ENCODE data around the gene HLA-DMA.
A peak's percentile ranks its signal among the peaks of the same experiment; 100 is the strongest.

The HLA-DMA gene

DNA sequence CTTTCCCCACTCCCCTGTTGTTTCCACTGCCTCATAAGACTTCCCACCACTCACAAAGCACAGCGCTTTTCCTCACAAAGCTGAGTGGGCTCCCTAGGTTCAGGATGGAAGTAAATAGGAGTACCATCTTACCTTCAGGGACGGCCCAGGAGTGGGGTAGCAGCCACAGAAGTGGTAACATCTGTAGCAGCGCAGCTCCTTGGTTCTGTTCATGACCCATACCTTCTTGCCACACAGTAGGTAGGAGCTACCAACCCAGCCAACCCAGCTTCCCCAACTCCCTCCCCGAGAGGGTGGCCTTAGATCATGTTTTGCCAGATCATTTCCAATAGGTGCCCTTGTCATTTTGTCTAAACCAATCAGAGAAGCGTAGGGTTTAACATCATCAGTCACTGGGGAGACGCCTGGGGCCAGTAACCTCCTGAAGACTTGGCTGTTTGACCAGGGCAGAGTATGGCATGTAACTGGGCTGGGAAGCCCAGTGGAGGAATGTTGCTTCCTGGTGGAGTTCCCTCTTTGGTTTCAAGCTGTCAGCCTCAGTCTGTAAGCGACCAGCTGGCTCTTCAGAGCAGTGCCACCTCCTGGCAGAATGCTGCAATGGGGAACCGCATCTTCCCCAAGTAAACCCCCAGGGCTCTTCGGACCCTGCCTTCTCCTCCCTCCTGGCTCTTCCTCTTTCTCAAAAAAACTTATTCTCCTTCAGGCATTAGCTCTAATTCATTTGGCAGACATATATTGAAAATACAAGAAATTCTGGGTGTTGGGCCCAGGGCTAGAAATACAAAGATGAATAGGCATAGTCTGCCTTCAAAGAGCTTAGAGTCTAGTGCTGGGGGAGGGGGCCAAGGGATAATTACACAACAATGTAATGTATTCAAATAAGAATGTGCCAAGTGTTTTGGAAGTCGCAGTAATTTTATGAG, at the start of gene HLA-DMA:
Gene HLA-DMA, minus strand, starts transcription at position 281 of the 923 bp plus-strand sequence. Its CDS starts 61 bp downstream, at position 220.
- DNase-seq, result peak; percentile 45 to 72

DNA sequence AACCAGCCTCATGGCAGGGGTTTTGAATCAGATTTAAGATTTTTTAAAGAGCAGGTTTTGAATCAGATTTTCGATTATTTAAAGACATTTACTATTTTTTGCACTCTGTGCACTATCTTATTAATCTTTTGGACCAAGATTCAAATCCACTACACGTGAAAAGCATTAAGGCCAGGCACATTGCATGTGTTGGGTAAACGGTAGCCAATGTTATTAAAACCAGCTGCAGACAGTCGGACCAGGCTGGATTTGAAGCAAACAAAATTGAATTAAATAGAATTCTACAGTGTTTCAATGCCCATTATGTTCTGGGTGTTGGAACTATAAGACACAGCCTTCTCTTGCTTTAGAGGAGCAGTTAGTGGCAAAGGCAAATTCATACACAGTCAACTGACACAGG, 48.8 kb upstream of the HLA-DMA start:
- no peak for DNase-seq

DNA sequence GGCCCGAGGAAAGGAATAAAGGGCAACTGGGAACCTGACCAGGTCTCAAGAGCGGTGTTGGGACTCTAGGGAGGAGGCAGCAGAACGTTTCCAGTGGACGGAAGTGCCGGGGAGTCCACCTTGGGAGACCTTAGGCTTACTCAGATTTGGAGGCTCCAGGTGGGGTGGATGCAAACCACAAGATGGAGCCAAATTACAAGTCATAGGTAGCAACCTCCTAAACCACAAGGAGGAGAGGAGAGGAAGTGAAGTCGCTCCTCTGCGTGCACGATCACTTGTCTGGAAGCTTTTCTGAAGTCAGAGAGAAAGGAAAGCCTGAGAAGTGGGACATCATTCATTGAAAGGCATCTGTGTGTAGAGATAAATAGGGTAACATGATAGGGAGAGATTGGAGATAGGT, 47.2 kb upstream of the HLA-DMA start:
- DNase-seq, result peak in 1 of 2 experiments; percentile 14

DNA sequence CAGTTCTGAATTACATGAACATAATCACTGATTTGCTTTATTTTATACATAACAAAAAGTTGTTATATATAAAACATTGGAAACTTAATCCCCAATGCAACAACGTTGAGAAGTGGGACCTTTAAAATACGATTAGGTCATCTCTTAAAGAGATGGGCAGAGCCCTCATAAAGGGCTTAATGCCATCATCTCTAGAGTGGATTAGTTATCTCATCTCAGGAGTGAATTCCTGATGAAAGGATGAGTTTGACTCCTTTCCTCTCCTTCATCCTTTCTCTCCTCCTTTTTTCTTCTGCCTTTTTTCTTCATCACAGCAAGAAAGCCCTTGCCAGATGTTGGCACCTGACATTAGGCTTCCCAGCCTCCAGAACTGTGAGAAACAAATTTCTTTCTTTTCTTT, 42.6 kb upstream of the HLA-DMA start:
- DNase-seq, result no peak

DNA sequence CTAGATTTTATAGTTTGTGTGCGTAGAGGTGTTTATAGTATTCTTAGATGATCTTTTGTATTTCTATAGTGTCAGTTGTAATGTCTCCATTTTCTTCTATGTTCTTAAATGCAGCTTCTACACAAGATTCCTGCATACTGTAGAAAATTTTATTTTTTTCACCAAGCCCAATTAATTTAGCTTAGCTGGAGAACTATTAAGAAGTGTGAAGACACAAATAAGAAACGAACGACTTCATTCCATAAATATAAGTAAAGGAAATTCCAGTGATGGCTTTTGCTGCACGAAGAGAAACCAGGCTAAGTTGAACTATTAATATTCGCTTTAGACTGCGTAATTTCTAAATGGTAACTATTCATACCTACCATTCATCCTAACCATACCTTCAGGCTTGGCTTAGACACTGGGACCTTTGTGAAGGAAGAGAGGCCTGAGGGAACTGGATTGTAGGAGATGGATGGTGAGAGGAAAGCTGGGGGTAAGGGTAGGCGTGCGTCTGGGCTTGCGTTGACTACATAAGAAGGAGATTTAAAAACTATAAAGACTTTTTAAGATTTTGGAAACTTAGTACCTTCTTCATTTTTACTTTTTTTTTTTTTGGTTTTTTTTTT, 40.6 kb upstream of the HLA-DMA start:
- no peak for DNase-seq

DNA sequence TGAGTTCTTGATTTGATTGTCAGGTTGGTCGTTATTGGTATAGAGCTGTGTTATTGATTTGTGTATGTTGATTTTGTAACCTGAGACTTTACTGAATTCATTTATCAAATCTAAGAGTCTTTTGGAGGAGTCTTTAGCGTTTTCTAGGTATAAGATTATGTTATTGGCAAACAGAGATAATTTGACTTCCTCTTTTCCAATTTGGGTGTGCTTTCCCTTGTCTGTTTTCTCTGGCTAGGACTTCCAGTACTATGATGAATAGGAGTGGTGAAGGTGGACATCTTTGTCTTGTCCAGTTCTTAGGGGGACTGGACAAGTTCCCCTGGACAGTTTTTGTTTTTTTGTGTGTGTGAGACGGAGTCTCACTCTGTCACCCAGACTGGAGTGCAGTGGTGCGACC, 39.1 kb upstream of the HLA-DMA start:
- DNase-seq, result no peak

DNA sequence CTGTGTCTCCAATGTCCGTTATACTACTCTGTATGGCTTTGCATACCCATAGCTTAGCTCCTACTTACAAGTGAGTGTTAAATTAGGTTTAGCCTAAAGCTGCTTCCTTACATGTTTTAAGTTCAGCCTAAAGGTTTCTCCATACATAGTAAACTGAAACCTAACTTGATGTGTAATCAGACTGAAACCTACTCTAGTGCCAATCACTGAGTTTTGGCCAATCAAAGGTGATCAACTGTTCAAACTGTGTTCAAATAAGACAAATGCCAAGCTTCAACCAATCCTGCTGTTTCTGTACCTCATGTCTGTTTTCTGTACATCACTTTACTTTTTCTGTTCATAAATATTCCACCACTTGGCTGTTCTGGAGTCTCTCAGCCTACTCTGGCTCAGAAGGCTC, 36.5 kb upstream of the HLA-DMA start:
- DNase-seq, result peak in 1 of 2 experiments; percentile 12

DNA sequence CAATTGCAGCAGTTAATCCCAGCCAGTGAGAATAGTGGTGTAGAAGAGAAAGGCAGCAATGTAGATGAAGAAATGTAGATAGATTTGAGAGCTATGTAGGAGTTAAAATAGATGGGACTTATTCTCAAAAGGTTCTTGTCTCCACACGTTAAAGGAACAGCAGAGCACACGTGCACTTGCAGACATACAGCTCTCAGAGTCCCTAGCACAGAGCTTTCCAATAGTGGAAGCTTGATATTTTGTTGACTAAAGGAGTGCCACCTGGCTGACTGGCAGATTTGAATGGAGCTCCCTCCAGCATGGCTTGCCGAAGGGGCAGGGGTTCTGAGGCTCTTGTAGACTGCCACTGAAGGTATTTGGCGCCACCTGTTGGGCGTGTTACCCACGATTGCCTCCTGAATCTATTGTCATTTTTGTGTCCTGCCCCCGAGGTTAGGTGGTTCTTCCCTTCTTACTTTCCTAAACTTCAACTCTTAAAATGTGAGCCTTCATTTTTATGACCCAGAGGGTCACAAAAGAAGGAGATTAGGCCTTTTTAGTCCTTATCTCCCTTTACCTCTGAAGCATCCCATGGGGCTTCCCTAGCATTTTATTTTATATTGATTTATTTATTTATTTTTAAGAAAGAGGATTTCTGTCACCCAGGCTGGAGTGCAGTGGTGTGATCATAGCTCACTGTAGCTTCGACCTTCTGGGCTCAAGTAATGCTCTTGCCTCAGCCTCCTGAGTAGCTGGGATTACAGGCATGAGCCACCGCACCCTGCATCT, 31.9 kb upstream of the HLA-DMA start:
- DNase-seq, result peak; percentile 44 to 83

DNA sequence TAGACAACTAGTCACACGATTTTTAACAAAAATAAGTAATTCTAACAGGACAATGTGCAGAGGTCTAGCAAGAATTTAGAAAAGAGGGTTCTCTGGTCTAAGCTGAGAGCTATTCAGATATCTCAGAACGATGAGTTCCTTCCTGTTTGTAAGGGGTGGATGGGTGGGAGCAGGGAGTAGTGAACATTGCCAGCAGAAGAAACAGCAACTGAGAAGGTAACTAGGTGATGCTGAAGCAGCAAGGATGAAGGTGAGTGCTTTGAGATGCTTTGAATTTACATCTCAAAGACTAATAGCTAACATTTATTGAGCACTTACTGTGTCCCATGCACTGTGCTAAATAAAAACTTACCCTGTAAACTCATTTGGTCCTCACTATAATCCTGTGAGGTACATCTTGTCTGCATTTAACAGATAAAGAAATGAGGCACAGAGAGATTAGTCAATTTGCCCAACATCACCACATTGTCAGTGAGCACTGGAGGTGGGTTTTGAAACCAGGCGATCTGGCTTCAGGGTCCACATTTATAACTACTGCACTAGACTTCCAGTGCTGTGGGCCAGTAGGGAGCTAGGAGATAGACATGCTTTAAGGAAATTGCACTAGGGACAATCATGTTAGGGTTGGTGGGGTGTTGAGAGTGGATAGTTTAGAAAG, 31.2 kb upstream of the HLA-DMA start:
- DNase-seq, result no peak

DNA sequence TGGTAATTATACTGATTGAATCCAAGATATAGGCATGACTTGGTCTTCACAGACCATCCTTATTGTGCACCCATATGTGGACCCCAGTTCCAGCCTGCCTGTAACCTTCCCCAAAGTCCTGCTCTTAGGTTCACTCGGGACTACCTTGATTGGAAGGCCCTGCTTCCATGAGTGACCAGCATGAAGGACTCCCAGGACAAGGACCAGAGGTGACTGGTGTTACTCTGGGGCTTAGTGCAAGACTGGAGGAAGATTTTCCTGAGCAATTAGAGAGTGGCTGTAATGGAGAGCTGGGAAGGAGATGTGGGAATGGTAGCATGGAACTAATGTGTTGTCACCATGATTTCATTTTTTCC, 30.6 kb upstream of the HLA-DMA start:
- no peak for DNase-seq

DNA sequence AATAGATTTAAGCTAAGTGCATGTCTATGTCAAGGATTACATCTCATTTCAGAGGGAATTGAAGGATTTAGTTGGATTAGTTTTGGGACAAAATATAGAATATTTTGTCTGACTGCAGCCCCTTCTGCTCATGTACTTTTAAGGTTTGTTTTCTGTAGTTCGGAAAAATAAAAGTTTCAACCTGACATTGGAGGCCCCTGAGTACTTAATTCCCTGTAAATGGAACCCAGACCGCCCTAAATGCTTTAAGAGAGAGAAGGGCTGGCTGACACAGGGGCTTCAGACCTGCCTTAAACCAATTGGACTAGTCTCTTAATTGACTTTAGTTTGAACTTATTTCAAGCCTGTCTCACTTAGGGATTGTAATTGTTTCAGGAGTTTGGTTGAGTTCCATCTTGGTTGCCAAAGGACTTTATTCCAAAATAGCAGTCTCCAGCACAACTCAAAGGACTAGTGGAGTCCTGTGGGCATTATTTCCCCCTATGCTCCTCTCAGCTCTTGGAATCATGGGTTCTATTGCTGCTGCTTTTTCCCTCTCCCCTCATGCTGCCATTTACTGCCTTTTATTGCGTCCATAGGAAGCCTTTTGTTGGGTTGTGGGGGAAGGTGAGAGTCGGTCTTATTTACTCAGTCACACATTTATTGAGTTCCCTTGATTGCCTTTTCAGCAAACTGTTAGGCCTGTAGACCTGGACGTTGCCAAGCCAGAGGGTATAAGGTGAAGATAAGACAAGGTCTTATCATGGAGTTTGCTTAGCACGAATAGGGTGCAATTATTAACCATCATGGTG, 30.0 kb upstream of the HLA-DMA start:
- no peak for DNase-seq

DNA sequence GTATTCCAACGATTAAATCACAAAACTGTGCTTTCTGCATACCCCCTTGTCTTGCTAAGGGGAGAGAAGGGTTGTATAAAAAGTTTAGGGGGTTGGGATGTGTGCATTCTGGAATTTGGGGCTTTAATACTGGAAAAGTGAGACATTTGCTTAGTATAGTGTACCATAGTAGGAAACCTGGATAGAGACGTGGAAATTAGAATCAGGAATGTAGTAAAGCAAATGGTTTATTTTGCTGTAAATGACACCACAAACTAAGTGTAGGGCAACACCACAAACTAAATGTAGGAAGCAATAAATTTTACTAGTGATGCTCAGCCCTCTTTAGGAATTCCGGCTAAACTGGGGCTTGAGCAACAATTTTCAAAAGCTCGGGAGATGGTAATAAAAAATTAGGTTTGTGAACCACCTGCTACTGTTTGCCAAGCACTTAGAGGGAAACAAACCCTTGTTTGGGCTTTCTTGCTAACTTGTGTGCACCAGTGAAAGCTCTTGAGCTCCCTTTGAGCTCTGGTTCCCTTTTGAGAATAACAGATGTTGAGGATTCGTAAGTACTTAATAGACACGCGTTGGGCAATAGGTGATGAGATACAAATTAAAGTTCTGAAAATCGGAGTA, 29.3 kb upstream of the HLA-DMA start:
- DNase-seq, result no peak

DNA sequence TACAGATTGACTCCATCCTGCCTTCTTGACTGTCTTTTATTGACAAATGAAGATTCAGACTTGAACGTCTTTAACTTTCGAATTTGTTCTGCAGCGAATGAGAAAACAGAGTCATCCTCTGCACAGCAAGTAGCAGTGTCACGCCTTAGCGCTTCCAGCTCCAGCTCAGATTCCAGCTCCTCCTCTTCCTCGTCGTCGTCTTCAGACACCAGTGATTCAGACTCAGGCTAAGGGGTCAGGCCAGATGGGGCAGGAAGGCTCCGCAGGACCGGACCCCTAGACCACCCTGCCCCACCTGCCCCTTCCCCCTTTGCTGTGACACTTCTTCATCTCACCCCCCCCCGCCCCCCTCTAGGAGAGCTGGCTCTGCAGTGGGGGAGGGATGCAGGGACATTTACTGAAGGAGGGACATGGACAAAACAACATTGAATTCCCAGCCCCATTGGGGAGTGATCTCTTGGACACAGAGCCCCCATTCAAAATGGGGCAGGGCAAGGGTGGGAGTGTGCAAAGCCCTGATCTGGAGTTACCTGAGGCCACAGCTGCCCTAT, 27.7 kb upstream of the HLA-DMA start:
- no peak for DNase-seq

DNA sequence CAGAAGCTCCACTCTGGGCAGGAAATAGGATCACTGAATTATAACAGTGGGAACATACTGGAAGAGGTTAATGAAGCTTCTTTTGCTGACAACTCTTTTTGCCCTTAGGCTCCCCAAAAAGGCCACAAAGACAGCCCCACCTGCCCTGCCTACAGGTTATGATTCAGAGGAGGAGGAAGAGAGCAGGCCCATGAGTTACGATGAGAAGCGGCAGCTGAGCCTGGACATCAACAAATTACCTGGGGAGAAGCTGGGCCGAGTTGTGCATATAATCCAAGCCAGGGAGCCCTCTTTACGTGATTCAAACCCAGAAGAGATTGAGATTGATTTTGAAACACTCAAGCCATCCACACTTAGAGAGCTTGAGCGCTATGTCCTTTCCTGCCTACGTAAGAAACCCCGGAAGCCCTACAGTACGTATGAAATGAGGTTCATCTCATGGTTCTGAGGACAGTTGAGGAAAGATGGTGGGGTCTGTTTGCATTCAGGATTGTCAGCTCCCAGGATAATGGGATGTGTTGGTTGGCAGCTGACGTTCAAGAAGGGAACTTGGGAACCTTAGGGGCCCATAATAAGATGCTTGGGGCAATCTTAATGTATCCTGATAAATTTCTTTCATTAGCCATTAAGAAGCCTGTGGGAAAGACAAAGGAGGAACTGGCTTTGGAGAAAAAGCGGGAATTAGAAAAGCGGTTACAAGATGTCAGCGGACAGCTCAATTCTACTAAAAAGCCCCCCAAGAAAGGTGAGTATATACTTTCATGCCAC, 27.0 kb upstream of the HLA-DMA start:
- DNase-seq, result no peak

DNA sequence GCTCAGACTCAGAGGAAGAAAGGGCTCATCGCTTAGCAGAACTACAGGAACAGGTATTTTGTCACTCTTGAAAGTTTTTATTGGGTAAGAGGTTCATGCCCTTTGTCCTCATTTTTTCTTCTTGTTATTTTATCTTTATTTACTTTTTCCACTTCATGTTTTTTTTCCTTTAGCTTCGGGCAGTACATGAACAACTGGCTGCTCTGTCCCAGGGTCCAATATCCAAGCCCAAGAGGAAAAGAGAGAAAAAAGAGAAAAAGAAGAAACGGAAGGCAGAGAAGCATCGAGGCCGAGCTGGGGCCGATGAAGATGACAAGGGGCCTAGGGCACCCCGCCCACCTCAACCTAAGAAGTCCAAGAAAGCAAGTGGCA, 25.0 kb upstream of the HLA-DMA start:
- DNase-seq, result no peak

DNA sequence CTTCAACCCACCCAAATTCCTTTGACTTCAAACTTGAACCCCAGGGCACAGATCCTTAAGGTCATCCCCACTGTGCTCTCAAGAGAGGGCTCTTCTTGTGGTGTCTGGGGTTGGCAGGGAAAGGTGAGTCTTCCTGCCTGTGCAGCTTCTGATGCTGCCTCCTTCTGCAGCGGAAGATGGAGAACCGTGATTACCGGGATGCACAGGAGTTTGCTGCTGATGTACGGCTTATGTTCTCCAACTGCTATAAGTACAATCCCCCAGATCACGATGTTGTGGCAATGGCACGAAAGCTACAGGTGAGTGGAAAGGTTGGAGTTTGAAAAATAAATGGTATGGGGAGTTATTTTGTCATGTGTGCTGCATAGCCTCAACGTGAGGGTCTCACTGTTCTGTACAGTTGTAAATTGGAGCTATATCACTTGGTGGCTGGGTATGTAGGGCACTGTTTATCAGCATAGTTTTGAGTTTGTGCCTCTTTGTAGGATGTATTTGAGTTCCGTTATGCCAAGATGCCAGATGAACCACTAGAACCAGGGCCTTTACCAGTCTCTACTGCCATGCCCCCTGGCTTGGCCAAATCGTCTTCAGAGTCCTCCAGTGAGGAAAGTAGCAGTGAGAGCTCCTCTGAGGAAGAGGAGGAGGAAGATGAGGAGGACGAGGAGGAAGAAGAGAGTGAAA, 24.5 kb upstream of the HLA-DMA start:
- DNase-seq, result no peak

DNA sequence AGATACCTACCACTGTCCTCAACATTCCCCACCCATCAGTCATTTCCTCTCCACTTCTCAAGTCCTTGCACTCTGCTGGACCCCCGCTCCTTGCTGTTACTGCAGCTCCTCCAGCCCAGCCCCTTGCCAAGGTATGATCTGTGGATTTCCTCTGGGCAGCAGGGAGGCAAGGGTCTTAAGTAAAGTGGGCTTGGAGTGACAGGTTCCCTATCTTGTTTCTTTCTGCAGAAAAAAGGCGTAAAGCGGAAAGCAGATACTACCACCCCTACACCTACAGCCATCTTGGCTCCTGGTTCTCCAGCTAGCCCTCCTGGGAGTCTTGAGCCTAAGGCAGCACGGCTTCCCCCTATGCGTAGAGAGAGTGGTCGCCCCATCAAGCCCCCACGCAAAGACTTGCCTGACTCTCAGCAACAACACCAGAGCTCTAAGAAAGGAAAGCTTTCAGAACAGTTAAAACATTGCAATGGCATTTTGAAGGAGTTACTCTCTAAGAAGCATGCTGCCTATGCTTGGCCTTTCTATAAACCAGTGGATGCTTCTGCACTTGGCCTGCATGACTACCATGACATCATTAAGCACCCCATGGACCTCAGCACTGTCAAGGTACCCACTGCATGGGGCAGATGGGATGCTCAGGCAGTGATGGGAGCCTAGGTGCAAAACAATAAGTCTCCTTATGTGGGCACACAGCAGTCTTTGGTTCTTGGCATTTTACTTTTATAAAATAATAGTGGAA, 23.6 kb upstream of the HLA-DMA start:
- DNase-seq, result no peak

DNA sequence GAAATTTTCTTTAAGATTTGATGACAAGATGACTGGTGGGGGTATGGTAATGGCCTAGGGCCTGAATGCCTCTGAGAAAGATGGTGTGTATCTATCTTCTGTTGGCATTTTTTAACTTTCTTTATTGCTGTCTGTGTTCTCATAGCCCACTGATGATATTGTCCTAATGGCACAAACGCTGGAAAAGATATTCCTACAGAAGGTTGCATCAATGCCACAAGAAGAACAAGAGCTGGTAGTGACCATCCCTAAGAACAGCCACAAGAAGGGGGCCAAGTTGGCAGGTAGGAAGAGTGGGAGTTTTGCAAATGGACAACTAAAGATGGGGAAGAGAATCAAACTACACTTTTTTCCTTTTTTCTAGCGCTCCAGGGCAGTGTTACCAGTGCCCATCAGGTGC, 23.0 kb upstream of the HLA-DMA start:
- no peak for DNase-seq

DNA sequence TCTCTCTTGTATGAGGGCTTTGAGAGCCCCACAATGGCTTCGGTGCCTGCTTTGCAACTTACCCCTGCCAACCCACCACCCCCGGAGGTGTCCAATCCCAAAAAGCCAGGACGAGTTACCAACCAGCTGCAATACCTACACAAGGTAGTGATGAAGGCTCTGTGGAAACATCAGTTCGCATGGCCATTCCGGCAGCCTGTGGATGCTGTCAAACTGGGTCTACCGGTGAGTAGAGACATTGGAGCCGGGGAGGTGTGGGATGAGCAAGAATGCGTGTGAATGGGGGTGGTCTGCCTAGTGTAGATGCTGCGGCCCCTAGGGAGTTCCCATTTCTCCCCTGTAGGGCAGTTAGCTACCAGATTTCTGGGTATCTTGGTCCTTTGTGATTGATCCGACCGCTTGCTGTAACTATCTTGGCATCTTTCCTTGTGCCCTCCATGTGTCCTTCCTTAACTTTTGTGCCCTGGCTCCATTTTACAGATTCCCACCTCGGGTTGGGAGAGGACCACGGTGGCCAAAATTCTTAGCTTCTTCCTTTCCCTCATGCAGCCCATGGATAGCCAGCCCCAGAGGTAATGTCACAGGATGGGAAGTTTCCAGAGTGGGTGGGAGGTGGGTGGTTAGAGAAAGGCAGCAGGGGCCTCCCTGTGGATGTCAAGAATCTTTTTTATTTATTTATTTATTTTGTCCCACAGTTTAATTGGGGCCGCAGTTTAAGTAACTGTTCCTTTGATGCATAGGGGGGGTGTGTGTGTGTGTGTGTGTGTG, 21.8 kb upstream of the HLA-DMA start:
- DNase-seq, result no peak
